ENCODE measurements around the gene CCN5.

The CCN5 gene

DNA sequence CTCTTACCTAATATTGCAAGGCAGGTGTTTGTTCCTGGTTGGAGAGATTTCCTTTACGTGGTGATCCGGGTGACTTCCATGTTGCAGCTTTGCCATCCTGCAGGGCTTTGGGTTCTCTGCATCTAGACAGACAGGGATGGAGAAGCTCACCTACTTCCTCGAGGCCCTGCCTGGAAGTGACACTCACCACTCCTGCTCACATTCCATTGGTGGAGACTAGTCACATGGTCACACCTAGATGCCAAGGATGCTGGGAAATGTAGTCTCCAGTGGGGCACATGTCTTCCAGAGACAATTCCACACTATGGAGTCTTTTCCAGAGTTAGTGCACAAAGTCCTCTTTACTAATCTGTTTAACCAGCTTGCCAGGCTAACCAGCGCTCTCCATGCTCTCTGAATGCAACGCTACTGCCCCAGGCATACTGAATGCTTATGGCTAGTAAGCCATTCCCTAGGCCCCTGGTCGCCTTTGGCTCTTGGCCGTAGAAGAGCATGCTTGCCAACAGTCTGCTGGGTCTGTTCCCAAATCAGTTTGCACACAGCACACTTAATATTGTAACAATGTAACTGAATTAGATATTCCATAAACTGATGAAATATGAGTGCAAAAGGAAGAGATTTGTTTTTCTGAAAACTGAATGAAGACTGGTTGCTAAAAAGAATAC lies 23.8 kb downstream of the CCN5 start:
- no peak overlapping the region for H3K4me3 ChIP-seq (ENCODE audit: low read depth, low read length)
- TF ChIP-seq, protein P1, sequence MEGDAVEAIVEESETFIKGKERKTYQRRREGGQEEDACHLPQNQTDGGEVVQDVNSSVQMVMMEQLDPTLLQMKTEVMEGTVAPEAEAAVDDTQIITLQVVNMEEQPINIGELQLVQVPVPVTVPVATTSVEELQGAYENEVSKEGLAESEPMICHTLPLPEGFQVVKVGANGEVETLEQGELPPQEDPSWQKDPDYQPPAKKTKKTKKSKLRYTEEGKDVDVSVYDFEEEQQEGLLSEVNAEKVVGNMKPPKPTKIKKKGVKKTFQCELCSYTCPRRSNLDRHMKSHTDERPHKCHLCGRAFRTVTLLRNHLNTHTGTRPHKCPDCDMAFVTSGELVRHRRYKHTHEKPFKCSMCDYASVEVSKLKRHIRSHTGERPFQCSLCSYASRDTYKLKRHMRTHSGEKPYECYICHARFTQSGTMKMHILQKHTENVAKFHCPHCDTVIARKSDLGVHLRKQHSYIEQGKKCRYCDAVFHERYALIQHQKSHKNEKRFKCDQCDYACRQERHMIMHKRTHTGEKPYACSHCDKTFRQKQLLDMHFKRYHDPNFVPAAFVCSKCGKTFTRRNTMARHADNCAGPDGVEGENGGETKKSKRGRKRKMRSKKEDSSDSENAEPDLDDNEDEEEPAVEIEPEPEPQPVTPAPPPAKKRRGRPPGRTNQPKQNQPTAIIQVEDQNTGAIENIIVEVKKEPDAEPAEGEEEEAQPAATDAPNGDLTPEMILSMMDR (IDR thresholded peaks at IDR 0.05; ENCODE audit: low read depth, low read length) = no peak

DNA sequence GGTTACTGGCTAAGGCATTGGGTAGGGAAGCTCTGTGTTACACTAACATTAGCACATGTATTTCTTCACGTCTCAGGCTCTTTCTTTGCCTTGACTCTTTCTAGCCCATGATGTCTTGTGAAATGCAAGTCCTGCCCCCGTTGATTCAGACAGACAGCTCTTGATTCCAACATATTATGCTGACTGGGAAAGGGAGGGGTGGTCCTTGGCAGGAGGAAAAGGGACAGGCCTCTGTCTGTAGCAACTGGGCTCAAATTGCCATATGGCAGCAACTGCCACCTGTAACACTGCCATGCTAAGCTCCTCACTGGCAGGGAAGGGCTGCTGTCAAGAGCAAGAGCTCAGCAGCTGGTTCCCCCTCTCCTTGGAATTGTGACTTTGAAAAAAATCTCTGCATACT lies 24.8 kb downstream of the CCN5 start:
- H3K4me3 ChIP-seq (ENCODE audit: low read depth, low read length) = no peak overlapping the region
- TF ChIP-seq, protein P1 (IDR thresholded peaks at IDR 0.05; ENCODE audit: low read depth, low read length) = no peak

DNA sequence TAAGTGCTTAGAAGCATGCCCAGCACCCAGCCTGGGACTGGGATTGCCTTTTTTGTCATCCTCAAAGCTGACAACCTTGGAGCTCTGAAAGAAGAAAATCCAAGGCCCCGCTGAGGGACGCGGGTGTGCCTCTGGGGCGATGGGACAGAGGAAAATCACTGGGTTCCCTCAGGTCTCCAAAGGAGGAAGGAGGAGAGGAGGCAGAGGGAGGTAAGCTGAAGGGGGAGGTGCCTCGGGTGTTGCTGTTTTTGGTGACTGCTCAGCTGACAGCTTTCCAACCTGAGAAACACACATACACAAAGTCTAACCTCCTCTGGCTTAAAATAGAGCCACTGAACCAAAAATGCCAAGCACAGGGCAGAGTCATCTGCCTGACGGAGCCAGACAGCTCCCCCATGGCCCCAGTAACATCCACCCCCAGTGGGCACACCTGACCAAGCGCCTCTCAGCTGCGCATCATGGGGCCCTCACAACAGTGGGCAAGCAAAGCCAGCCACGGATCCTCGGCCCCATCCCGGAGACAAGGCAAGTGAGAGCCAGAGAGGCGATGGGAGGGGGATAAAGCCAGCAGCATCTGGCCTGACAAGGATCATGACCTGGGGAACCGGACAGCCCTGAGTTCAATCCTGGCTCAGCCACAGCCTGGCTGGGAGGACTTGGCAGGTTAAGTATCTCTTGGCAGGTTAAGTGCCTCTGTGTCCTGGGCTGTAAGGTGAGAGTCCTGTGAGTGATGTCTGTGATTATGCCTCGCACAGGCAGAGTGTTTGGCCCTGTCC lies 27.3 kb downstream of the CCN5 start:
- H3K4me3 ChIP-seq (ENCODE audit: low read depth, low read length) = no peak overlapping the region
- TF ChIP-seq, protein P1 (IDR thresholded peaks at IDR 0.05; ENCODE audit: low read depth, low read length) = no peak

DNA sequence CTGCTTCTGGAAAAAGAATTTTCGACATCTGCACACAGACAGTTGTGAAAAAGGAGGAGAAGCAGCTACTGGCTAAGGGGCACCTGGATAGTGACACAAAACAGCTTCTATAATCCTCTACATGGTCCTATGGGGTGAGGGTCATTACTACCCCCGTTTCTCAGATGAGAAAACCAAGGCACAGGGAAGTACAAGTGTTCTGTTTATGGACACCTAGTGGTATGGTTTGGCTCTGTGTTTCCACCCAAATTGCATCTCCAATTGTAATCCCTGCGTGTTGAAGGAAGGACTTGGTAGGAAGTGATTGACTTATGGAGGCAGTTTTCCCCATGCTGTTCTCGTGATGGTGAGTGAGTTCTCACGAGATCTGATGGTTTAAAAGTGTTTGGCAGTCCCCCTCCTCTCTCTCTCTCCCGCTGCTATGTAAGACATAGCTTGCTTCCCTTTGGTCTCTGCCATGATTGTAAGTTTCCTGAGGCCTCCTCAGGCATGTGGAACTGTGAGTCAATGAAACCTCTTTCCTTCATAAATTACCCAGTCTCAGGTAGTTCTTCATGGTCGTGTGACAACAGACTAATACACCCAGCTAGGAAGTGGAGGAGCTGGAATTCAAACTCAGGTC lies 28.0 kb downstream of the CCN5 start:
- no peak overlapping the region for H3K4me3 ChIP-seq (ENCODE audit: low read depth, low read length)
- TF ChIP-seq, protein P1 (IDR thresholded peaks at IDR 0.05; ENCODE audit: low read depth, low read length) = no peak

DNA sequence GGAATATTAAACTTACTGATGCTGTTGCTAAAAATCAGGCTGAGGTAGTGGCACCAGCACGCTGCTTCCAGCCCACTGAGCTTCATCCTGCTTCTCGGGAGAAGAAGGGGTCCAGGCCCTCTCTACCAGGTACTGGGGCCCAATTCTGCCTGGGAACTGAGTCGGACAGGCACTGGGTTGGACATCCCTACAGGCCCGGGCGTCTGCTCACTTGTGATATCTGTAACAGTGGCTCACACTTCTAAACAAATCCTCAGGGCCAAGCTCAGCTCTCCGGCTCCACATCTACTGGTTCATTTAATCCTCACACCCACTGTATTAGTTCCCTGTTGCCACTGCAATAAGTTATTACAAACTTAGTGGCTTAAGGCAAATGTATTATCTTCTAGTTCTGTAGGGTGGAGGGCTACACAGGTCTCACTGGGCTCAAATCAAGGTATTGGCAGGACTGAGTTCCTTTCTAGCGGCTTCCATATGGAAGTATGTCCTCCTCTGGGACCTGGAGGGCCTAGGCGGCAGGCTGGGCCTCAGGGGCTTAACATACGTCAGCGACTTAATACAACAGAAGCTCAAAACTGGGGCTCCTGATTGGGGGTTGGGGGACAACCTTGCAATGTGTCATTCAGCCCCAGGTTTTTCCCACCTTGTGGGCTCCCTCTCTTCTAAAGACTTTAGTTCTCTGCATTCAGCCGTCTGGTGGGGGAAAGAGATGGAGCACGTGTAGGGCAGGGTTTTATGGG lies 28.9 kb downstream of the CCN5 start:
- TF ChIP-seq, protein P1 (IDR thresholded peaks at IDR 0.05; ENCODE audit: low read depth, low read length) = no peak
- no peak overlapping the region for H3K4me3 ChIP-seq (ENCODE audit: low read depth, low read length)

DNA sequence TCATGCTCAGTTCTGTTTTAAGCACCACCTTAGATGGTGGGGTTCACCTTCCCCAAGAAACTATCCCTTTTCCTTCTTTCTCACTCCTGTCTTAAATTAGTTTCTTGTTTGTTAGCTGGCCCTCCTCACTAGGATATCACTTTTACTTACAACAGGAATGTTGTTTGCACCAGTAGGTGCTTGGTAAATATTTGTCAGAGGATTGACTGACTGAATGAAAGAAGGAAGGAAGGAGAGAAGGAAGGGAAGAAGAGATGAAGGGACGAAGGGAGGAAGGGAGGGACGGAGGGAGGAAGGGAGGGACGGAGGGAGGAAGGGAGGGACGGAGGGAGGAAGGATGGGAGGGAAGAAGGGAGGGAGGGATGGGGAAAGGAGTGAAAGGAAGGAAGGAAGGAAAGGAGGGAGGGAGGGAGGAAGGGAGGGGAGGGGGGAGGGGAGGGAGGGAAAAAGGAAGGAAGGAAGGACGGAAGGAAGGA lies 30.0 kb downstream of the CCN5 start:
- H3K4me3 ChIP-seq (ENCODE audit: low read depth, low read length) = no peak overlapping the region
- TF ChIP-seq, protein P1 (IDR thresholded peaks at IDR 0.05; ENCODE audit: low read depth, low read length) = no peak

All from WI38 (cell line).